Endothelial cell of umbilical vein (primary cell): ENCODE measurements around the gene PTPRT. TPM values are rescaled to one million over a fixed set of nuclear protein-coding genes. Genes with fewer than 3 reads are reported as not detected.

ENCODE experiments used
- BruUV-seq: library from RNA; stranded (reverse); fragments of 400-500 nt; replicated peaks from 2 replicates; lab custom pipeline; 2021; lab: Mats Ljungman, UMichigan
- CTCF ChIA-PET: fragments of 300-600, 350-600 bp; sonication (Branson Sonifier 250); formaldehyde crosslinking; loops from one replicate; lab custom pipeline; 2021; ENCODE audit warnings: antibody characterized with exemption, inconsistent platforms; lab: Charles Lee
- POLR2A ChIA-PET: fragments of 300-600, 350-600 bp; sonication (Branson Sonifier 250); formaldehyde crosslinking; loops from one replicate; lab custom pipeline; 2021; ENCODE audit warnings: antibody characterized with exemption, inconsistent platforms; lab: Charles Lee
- DNase-seq: peaks from one replicate; pipeline ENCODE4 v3.0.0-alpha.2; 2011; ENCODE audit warnings: low read depth, low spot score
- FAIRE-seq: peaks from 2 replicates; lab custom pipeline; 2011; peaks lifted over from hg19 to GRCh38; lab: Jason Lieb, UNC
- H2AFZ ChIP-seq: 2 replicates; pipeline ENCODE4 v1.6.0; 2012; ENCODE audit warnings: low read depth, low read length, control low read depth, inconsistent platforms
- H3K27ac ChIP-seq: 2 replicates; pipeline ENCODE4 v1.5.1; 2011; ENCODE audit warnings: low read depth, mild to moderate bottlenecking, control low read depth, low read length, moderate library complexity; ENCODE audit not compliant: insufficient read depth
- H3K27me3 ChIP-seq, 2 experiments: 2 replicates each; pipeline versions ENCODE4 v1.6.0 to v1.6.1; 2011; ENCODE audit warnings: low read length in 2 of 2, mixed read lengths in 1 of 2; ENCODE audit not compliant: control insufficient read depth in 2 of 2, insufficient read depth in 2 of 2
- H3K36me3 ChIP-seq, 2 experiments: 2 replicates in 1 of 2; 3 replicates in 1 of 2; pipeline ENCODE4 v1.5.1; 2011; ENCODE audit warnings: low read length in 2 of 2, mild to moderate bottlenecking in 1 of 2, moderate library complexity in 1 of 2; ENCODE audit not compliant: control insufficient read depth in 2 of 2, insufficient read depth in 2 of 2; ENCODE audit errors: extremely low read depth in 1 of 2
- H3K4me1 ChIP-seq: 3 replicates; pipeline ENCODE4 v1.5.1; 2011; ENCODE audit warnings: mild to moderate bottlenecking, low read length; ENCODE audit not compliant: control insufficient read depth, insufficient read depth; ENCODE audit errors: extremely low read depth
- H3K4me2 ChIP-seq: 2 replicates; pipeline ENCODE4 v1.6.1; 2011; ENCODE audit warnings: low read length, control low read depth, mixed read lengths; ENCODE audit not compliant: insufficient read depth
- H3K4me3 ChIP-seq, 3 experiments: fragments of 200-600 bp in 1 of 3; sonication (generic), shearing (Covaris generic) in 1 of 3; replicated peaks in 1 of 3; 2 replicates each; pipeline ENCODE4 v1.5.1; 2011 to 2016; ENCODE audit warnings: control low read depth in 3 of 3, low read length in 3 of 3, mild to moderate bottlenecking in 2 of 3, inconsistent platforms in 1 of 3, low read depth in 1 of 3, moderate library complexity in 1 of 3; ENCODE audit not compliant: insufficient read depth in 1 of 3
- H3K79me2 ChIP-seq: 2 replicates; pipeline ENCODE4 v1.6.0; 2012; ENCODE audit warnings: low read length, inconsistent platforms; ENCODE audit not compliant: control insufficient read depth, insufficient read depth
- H3K9ac ChIP-seq: replicated peaks from 2 replicates; pipeline ENCODE3; 2011; ENCODE audit warnings: low read length, control low read depth; ENCODE audit not compliant: insufficient read depth; ENCODE audit errors: extremely low read depth
- H3K9me1 ChIP-seq: replicated peaks from 3 replicates; pipeline ENCODE4 v1.6.0; 2011; ENCODE audit warnings: mild to moderate bottlenecking, low read length; ENCODE audit not compliant: control insufficient read depth, insufficient read depth; ENCODE audit errors: extremely low read depth
- H3K9me3 ChIP-seq: replicated peaks from 2 replicates; pipeline ENCODE4 v1.5.1; 2012; ENCODE audit warnings: low read length, inconsistent platforms; ENCODE audit not compliant: control insufficient read depth, insufficient read depth
- H4K20me1 ChIP-seq: replicated peaks from 2 replicates; pipeline ENCODE3; 2011; ENCODE audit warnings: mild to moderate bottlenecking, low read length; ENCODE audit not compliant: control insufficient read depth, insufficient read depth; ENCODE audit errors: extremely low read depth
- CTCF ChIP-seq, 2 donors: IDR thresholded peaks; 1 replicate in 1 of 2; 2 replicates in 1 of 2; pipeline ENCODE4 v1.5.1; 2011; ENCODE audit warnings: low read length in 2 of 2, mild to moderate bottlenecking in 2 of 2, moderate library complexity in 2 of 2, control low read depth in 1 of 2, inconsistent platforms in 1 of 2, low read depth in 1 of 2; ENCODE audit not compliant: insufficient read depth in 1 of 2; ENCODE audit errors: extremely low read depth in 1 of 2
- EZH2 ChIP-seq: IDR thresholded peaks from 2 replicates; pipeline ENCODE4 v1.6.1; 2012; ENCODE audit warnings: borderline replicate concordance, low read depth, mild to moderate bottlenecking, moderate library complexity, low read length, inconsistent platforms; ENCODE audit not compliant: severe bottlenecking
- FOS ChIP-seq: IDR thresholded peaks from 2 replicates; pipeline ENCODE4 v1.6.1; 2011; ENCODE audit warnings: mild to moderate bottlenecking, low read length, moderate library complexity, borderline replicate concordance; ENCODE audit not compliant: insufficient read depth
- GATA2 ChIP-seq: IDR thresholded peaks from 2 replicates; pipeline ENCODE4 v1.7.0; 2011; ENCODE audit warnings: low read depth, mild to moderate bottlenecking, moderate library complexity, mixed read lengths, low read length; ENCODE audit not compliant: insufficient read length, insufficient read depth
- JUN ChIP-seq: IDR thresholded peaks from 2 replicates; pipeline ENCODE4 v1.6.1; 2011; ENCODE audit warnings: borderline replicate concordance, low read depth; ENCODE audit not compliant: insufficient read length, insufficient read depth
- MAX ChIP-seq: IDR thresholded peaks from 2 replicates; pipeline ENCODE4 v1.6.1; 2011; ENCODE audit not compliant: insufficient read depth, insufficient read length
- MYC ChIP-seq: IDR thresholded peaks from one replicate; pipeline ENCODE4 v1.6.1; 2011; ENCODE audit warnings: mild to moderate bottlenecking, low read depth, low read length
- POLR2A ChIP-seq: IDR thresholded peaks from 2 replicates; pipeline ENCODE4 v1.6.1; 2012; ENCODE audit warnings: low read depth, mild to moderate bottlenecking, control low read depth, low read length
- POLR2AphosphoS5 ChIP-seq: IDR thresholded peaks from 2 replicates; pipeline ENCODE4 v1.6.1; 2012; ENCODE audit warnings: low read depth, mild to moderate bottlenecking, control low read depth, low read length, moderate library complexity; ENCODE audit not compliant: insufficient read depth
- dilution Hi-C: fragments of 300-500 bp; cut with MboI; formaldehyde crosslinking; loops from one replicate; pipeline ENCODE4 v1.15.0; 2019; ENCODE audit warnings: low sequenced_read_pairs; ENCODE audit not compliant: extremely low pct_ligation_motif_present
- intact Hi-C: fragments of 100-400 bp; cut with micrococcal nuclease; formaldehyde crosslinking; loops from one replicate; pipeline ENCODE4 v1.10.0; 2022
- polyA plus RNA-seq, 4 experiments: library from polyadenylated mRNA; depleted of rRNA in 3 of 4; stranded (reverse) in 3 of 4; unstranded in 1 of 4; fragments of >200 nt; gene quantifications; 2 replicates each; pipeline versions ENCODE4 v1.2.1 to v1.2.3, GENCODE V29; 2011 to 2012; ENCODE audit warnings: missing spikeins in 1 of 4
- total RNA-seq: library from RNA; stranded (reverse); gene quantifications from 2 replicates; pipeline ENCODE4 v1.2.3, GENCODE V29; 2021

PTPRT gene
- total and polyA plus RNA-seq, 2 donors (not counting 3 experiments of a cell fraction or from before 2014, with no cell fraction given): not detected

- ChIA-PET POLR2A (no interaction called here), CTCF (no interaction called here)
- H3K27ac ChIP-seq: no peak overlapping the region
- H2AFZ ChIP-seq: no peak overlapping the region
- no peak overlapping the region for H3K4me3 ChIP-seq
- intact Hi-C loops (no loop called here), dilution Hi-C loops (no loop called here)
- BruUV-seq: no TSS peak
- H3K79me2 ChIP-seq: no peaks in the 10 kb centered on the region
- no peaks in the 10 kb centered on the region for H3K4me1 ChIP-seq
- no peak overlapping the region for H3K4me2 ChIP-seq
- TF ChIP-seq POLR2AphosphoS5: no peak
- no peak for TF ChIP-seq MAX
- TF ChIP-seq MYC: no peak
- no peak for TF ChIP-seq EZH2
- no peak for TF ChIP-seq GATA2
- no peak for TF ChIP-seq CTCF (IDR thresholded peaks at IDR 0.05; ENCODE audit: extremely low read depth in 1 of 2, insufficient read depth in 1 of 2, low read depth in 1 of 2, low read length in 2 of 2)
- TF ChIP-seq JUN: no peak
- no peak for TF ChIP-seq POLR2A
- TF ChIP-seq FOS: no peak
- no peaks in the 10 kb centered on the region for H3K36me3 ChIP-seq
- DNase-seq (no peak), FAIRE-seq (no peak)
- H3K27me3 ChIP-seq: no peaks in the 10 kb centered on the region
- no peaks in the 10 kb centered on the region for H3K9me1 ChIP-seq
- H4K20me1 ChIP-seq: no peaks in the 10 kb centered on the region
- peaks cover 6% of the 10 kb centered on the region for H3K9me3 ChIP-seq
- H3K9ac ChIP-seq: no peak overlapping the region
These were observed 1095.9 kb downstream of the PTPRT start for GRCh38 chr20:42093542-42094440.
